Measurements from ENCODE around the gene PDE6A. TPM values are rescaled to one million over a fixed set of nuclear protein-coding genes. Genes with fewer than 3 reads are reported as not detected.

The PDE6A gene
- total RNA-seq, 1 experiment from 2014 or later = 2.6 TPM

GRCh38 chr5:149979896-149980295, 35.3 kb upstream of the PDE6A start:
- no peak for DNase-seq
- intact Hi-C loops (cut with micrococcal nuclease; ENCODE audit: unreplicated experiment) = no loop called here
- ChIA-PET POLR2A (no interaction called here), CTCF (interaction anchor here (1.6 kb wide), 1 partner anchor 11 kb away, joined by 4 read pairs; no protein-coding TSS in a partner anchor)
- H3K9me3 ChIP-seq = no peaks in the 10 kb centered on the region
- Mint-ChIP-seq H3K9me3 (ENCODE audit: unreplicated experiment) (no peaks in the 10 kb centered on the region), H3K27ac (ENCODE audit: unreplicated experiment) (no peak overlapping the region), H3K36me3 (ENCODE audit: insufficient read depth, unreplicated experiment) (peaks cover 32% of the 10 kb centered on the region), H3K4me1 (ENCODE audit: low read depth, unreplicated experiment) (peaks cover 43% of the 10 kb centered on the region), H3K27me3 (ENCODE audit: insufficient read depth, unreplicated experiment) (no peaks in the 10 kb centered on the region), H3K4me3 (ENCODE audit: unreplicated experiment) (no peak overlapping the region)
- no TSS peak for BruUV-seq (replicated peaks)
- peaks cover 3% of the 10 kb centered on the region for H3K36me3 ChIP-seq (ENCODE audit: control insufficient read depth, insufficient read depth, low read length)
- H3K4me3 ChIP-seq (ENCODE audit: low read depth, low read length) = no peak overlapping the region
- H3K27me3 ChIP-seq (replicated peaks; ENCODE audit: control insufficient read depth, insufficient read depth, low read length) = no peaks in the 10 kb centered on the region
- TF ChIP-seq CTCF (IDR thresholded peaks at IDR 0.05; ENCODE audit: insufficient read depth in 1 of 2, low read depth in 1 of 2, low read length in 1 of 2, severe bottlenecking in 1 of 2, unreplicated experiment in 1 of 2) = no peak
- H3K4me1 ChIP-seq = peaks cover 45% of the 10 kb centered on the region

DNA sequence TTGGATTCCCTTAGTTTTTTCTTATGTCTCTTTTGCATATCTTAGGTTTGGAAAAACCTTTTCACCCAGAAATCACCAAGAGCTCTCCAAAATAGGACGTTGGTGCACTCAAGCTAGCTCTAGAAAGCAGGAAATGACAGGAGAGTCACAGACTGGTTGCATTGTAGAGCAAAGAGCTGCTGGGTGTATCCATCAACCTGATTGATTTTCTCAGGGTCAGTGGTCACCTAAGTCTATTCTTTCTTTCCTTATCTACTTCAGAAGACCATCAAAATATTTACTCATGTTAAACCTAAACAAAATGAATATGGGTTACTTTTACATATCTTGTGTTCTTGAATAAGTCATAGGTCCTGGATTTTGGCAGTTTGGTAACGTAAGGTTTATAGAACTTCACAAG, 30.8 kb upstream of the PDE6A start:
- peaks cover 34% of the 10 kb centered on the region for H3K36me3 Mint-ChIP-seq (ENCODE audit: insufficient read depth, unreplicated experiment)
- H3K9me3 Mint-ChIP-seq (ENCODE audit: unreplicated experiment) = no peaks in the 10 kb centered on the region
- no peak overlapping the region for H3K27ac Mint-ChIP-seq (ENCODE audit: unreplicated experiment)
- Histone ChIP-seq H3K9me3 (no peaks in the 10 kb centered on the region), H3K4me1 (peaks cover 20% of the 10 kb centered on the region), H3K27me3 (replicated peaks; ENCODE audit: control insufficient read depth, insufficient read depth, low read length) (no peaks in the 10 kb centered on the region), H3K36me3 (ENCODE audit: control insufficient read depth, insufficient read depth, low read length) (peaks cover 2% of the 10 kb centered on the region), H3K4me3 (ENCODE audit: low read depth, low read length) (no peak overlapping the region)
- intact Hi-C loops (cut with micrococcal nuclease; ENCODE audit: unreplicated experiment) = no loop called here
- POLR2A ChIA-PET = no interaction called here
- no peaks in the 10 kb centered on the region for H3K27me3 Mint-ChIP-seq (ENCODE audit: insufficient read depth, unreplicated experiment)
- no peak for DNase-seq
- H3K4me1 Mint-ChIP-seq (ENCODE audit: low read depth, unreplicated experiment) = peaks cover 27% of the 10 kb centered on the region
- BruUV-seq (replicated peaks) = no TSS peak
- CTCF ChIA-PET = interaction anchor here (1.6 kb wide), 1 partner anchor 16 kb away, joined by 6 read pairs; no protein-coding TSS in a partner anchor
- H3K4me3 Mint-ChIP-seq (ENCODE audit: unreplicated experiment) = no peak overlapping the region
- TF ChIP-seq CTCF (IDR thresholded peaks at IDR 0.05; ENCODE audit: insufficient read depth in 1 of 2, low read depth in 1 of 2, low read length in 1 of 2, severe bottlenecking in 1 of 2, unreplicated experiment in 1 of 2) = no peak

DNA sequence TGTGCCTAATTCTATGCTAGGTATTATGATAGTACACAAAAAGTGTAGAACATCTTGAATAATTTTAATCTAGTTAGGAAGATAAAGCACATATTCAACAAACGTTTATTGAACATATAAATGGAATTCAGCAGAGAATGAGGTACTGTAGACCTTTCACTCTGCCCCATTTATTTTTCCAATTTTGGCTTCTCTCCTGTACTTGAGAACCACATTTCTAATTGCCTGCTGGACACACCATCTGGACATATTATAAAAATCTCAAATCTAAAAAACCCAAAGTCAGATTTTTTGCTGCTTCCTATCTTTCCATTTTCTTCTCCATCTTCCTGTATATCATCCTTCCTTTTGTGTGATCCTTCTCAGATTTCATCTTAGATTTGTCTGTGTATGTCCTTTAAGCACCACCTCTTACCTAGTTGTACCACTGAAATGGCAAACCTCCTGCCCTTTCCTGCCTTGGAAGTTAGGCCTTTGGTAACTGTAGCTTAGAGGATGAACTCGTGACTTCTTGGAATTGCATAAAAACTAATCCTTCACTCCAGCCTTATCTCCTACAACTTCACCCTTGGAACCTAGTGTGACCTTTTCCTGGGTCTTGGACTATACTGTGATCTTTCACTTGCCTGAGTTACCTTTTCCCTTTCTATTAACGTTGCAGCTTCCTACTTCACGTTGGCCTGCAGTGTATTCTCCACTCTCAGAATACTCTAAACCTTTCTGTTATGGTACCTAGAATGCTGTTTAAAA, 24.8 kb upstream of the PDE6A start:
- H3K27me3 ChIP-seq (replicated peaks; ENCODE audit: control insufficient read depth, insufficient read depth, low read length) = no peaks in the 10 kb centered on the region
- no peak overlapping the region for H3K27ac Mint-ChIP-seq (ENCODE audit: unreplicated experiment)
- H3K4me1 ChIP-seq = peaks cover 12% of the 10 kb centered on the region; the same call in 1 of the 2 replicates
- ChIA-PET CTCF (no interaction called here), POLR2A (no interaction called here)
- no peaks in the 10 kb centered on the region for H3K27me3 Mint-ChIP-seq (ENCODE audit: insufficient read depth, unreplicated experiment)
- peaks cover 7% of the 10 kb centered on the region for H3K4me1 Mint-ChIP-seq (ENCODE audit: low read depth, unreplicated experiment)
- no peaks in the 10 kb centered on the region for H3K36me3 Mint-ChIP-seq (ENCODE audit: insufficient read depth, unreplicated experiment)
- intact Hi-C loops (cut with micrococcal nuclease; ENCODE audit: unreplicated experiment) = loop anchor here (10.0 kb wide), 1 partner anchor 335 kb away; no protein-coding TSS in a partner anchor
- no TSS peak for BruUV-seq (replicated peaks)
- no peaks in the 10 kb centered on the region; the same call in 1 of the 2 replicates for H3K36me3 ChIP-seq (ENCODE audit: control insufficient read depth, insufficient read depth, low read length)
- no peak for TF ChIP-seq CTCF (IDR thresholded peaks at IDR 0.05; ENCODE audit: insufficient read depth in 1 of 2, low read depth in 1 of 2, low read length in 1 of 2, severe bottlenecking in 1 of 2, unreplicated experiment in 1 of 2)
- H3K4me3 Mint-ChIP-seq (ENCODE audit: unreplicated experiment) = no peak overlapping the region
- no peaks in the 10 kb centered on the region for H3K9me3 Mint-ChIP-seq (ENCODE audit: unreplicated experiment)
- DNase-seq = no peak
- no peaks in the 10 kb centered on the region for H3K9me3 ChIP-seq
- no peak overlapping the region for H3K4me3 ChIP-seq (ENCODE audit: low read depth, low read length)
